HCT116 (cell line): ENCODE results near the gene S100A12. TPM values are rescaled to one million over a fixed set of nuclear protein-coding genes. Genes with fewer than 3 reads are reported as not detected.

Experiments used
- ATAC-seq: fragments of 200-7000 bp; cut with Tn5 transposase; 2 replicates; pipeline ENCODE4 v1.9.1; 2020; ENCODE audit warnings: mild to moderate bottlenecking, moderate library complexity
- BruUV-seq: library from RNA; stranded (reverse); fragments of 400-500 nt; replicated peaks from 2 replicates; lab custom pipeline; 2021; lab: Mats Ljungman, UMichigan
- CTCF ChIA-PET: fragments of 300-600 bp; sonication (Branson Sonifier 250); formaldehyde crosslinking; loops from one replicate; lab custom pipeline; 2021; ENCODE audit warnings: antibody characterized with exemption; lab: Charles Lee
- POLR2A ChIA-PET: fragments of 300-600, 350-600 bp; sonication (Branson Sonifier 250); formaldehyde crosslinking; loops from one replicate; lab custom pipeline; 2021; ENCODE audit warnings: antibody characterized with exemption; lab: Charles Lee
- RAD21 ChIA-PET, 2 experiments: fragments of 300-600 bp; sonication (Branson Sonifier 250); formaldehyde crosslinking; loops; one replicate each; lab custom pipeline; 2023; ENCODE audit warnings: low total read pairs in 2 of 2; ENCODE audit not compliant: uncharacterized antibody in 2 of 2, unreplicated experiment in 2 of 2, low non-redundant PET in 1 of 2; lab: Charles Lee
- DNase-seq: peaks from one replicate; pipeline ENCODE4 v3.0.0-alpha.2; 2010; ENCODE audit warnings: low read depth, low spot score
- H2AFZ ChIP-seq: fragments of 200-600 bp; shearing (Covaris generic), sonication (generic); 2 replicates; pipeline ENCODE4 v1.6.1; 2017; ENCODE audit warnings: low read depth, mixed run types, mixed read lengths, antibody characterized with exemption, low read length; ENCODE audit not compliant: poor library complexity, severe bottlenecking
- H3K27ac ChIP-seq: 2 replicates; pipeline ENCODE4 v1.5.1; 2012; ENCODE audit warnings: low read depth, low read length
- H3K27me3 ChIP-seq: fragments of 200-600 bp; sonication (generic); 2 replicates; pipeline ENCODE4 v1.6.1; 2016; ENCODE audit warnings: mixed run types, low read length, mixed read lengths; ENCODE audit not compliant: insufficient read depth
- H3K36me3 ChIP-seq, 2 experiments: fragments of 200-500 bp in 1 of 2; fragments of 200-600 bp in 1 of 2; sonication (Bioruptor generic) in 1 of 2; sonication (generic) in 1 of 2; 2 replicates each; pipeline versions ENCODE4 v1.5.1 to v1.6.1; 2014 to 2016; ENCODE audit warnings: low read length in 2 of 2, inconsistent platforms in 1 of 2, mixed read lengths in 1 of 2, mixed run types in 1 of 2; ENCODE audit not compliant: insufficient read depth in 2 of 2, control insufficient read depth in 1 of 2
- H3K4me1 ChIP-seq, 2 experiments: fragments of 200-600 bp in 1 of 2; sonication (generic) in 1 of 2; 2 replicates each; pipeline versions ENCODE4 v1.5.1 to v1.6.1; 2012 to 2017; ENCODE audit warnings: low read length in 2 of 2, inconsistent platforms in 1 of 2, mild to moderate bottlenecking in 1 of 2, mixed read lengths in 1 of 2, mixed run types in 1 of 2, moderate library complexity in 1 of 2; ENCODE audit not compliant: insufficient read depth in 2 of 2, control insufficient read depth in 1 of 2
- H3K4me2 ChIP-seq: fragments of 200-600 bp; sonication (generic); 2 replicates; pipeline ENCODE4 v1.6.1; 2017; ENCODE audit warnings: mixed run types, low read length, mixed read lengths
- H3K4me3 ChIP-seq, 2 experiments: fragments of 200-600 bp in 1 of 2; sonication (generic) in 1 of 2; replicated peaks in 1 of 2; 2 replicates each; pipeline ENCODE4 v1.5.1; 2011 to 2016; ENCODE audit warnings: low read length in 2 of 2, control low read depth in 1 of 2, low read depth in 1 of 2, mild to moderate bottlenecking in 1 of 2, mixed read lengths in 1 of 2, mixed run types in 1 of 2
- H3K79me2 ChIP-seq: fragments of 200-600 bp; sonication (generic); 2 replicates; pipeline ENCODE4 v1.6.1; 2017; ENCODE audit warnings: mild to moderate bottlenecking, mixed run types, low read length, moderate library complexity, mixed read lengths; ENCODE audit not compliant: insufficient read depth
- H3K9ac ChIP-seq: fragments of 200-600 bp; sonication (generic); 2 replicates; pipeline ENCODE4 v1.6.1; 2016; ENCODE audit warnings: low read length, mixed read lengths
- H3K9me2 ChIP-seq: fragments of 200-600 bp; sonication (generic), shearing (Covaris generic); 2 replicates; pipeline ENCODE4 v1.6.1; 2017; ENCODE audit warnings: mixed run types, mild to moderate bottlenecking, moderate library complexity; ENCODE audit not compliant: insufficient read depth
- H3K9me3 ChIP-seq, 2 experiments: fragments of 200-500 bp in 1 of 2; fragments of 200-600 bp in 1 of 2; sonication (Bioruptor generic) in 1 of 2; sonication (generic) in 1 of 2; 2 replicates each; pipeline ENCODE4 v1.6.1; 2014 to 2017; ENCODE audit warnings: low read length in 2 of 2, mixed read lengths in 2 of 2, inconsistent platforms in 1 of 2, low read depth in 1 of 2, mild to moderate bottlenecking in 1 of 2, mixed run types in 1 of 2, moderate library complexity in 1 of 2; ENCODE audit not compliant: control insufficient read depth in 1 of 2, insufficient read depth in 1 of 2
- H4K20me1 ChIP-seq: fragments of 200-600 bp; sonication (generic), shearing (Covaris generic); 2 replicates; pipeline ENCODE4 v1.6.1; 2017; ENCODE audit warnings: mixed run types, mild to moderate bottlenecking, moderate library complexity; ENCODE audit not compliant: insufficient read depth
- CEBPB ChIP-seq: IDR thresholded peaks from 2 replicates; pipeline ENCODE4 v1.6.1; 2012; ENCODE audit warnings: low read depth
- EGR1 ChIP-seq: IDR thresholded peaks from 2 replicates; pipeline ENCODE4 v1.6.1; 2012; ENCODE audit warnings: low read depth
- JUND ChIP-seq: IDR thresholded peaks from 2 replicates; pipeline ENCODE4 v1.6.1; 2012
- POLR2A ChIP-seq: IDR thresholded peaks from 2 replicates; pipeline ENCODE4 v1.7.0; 2011; ENCODE audit warnings: borderline replicate concordance; ENCODE audit not compliant: insufficient read depth, insufficient read length; ENCODE audit errors: extremely low read depth
- RAD21 ChIP-seq: IDR thresholded peaks from 2 replicates; pipeline ENCODE4 v1.6.1; 2012; ENCODE audit warnings: low read depth, mild to moderate bottlenecking
- REST ChIP-seq: IDR thresholded peaks from 2 replicates; pipeline ENCODE4 v1.6.1; 2012; ENCODE audit warnings: low read depth
- SP1 ChIP-seq: IDR thresholded peaks from 2 replicates; pipeline ENCODE4 v1.6.1; 2012; ENCODE audit warnings: low read depth
- SRF ChIP-seq: IDR thresholded peaks from 2 replicates; pipeline ENCODE4 v1.6.1; 2012; ENCODE audit warnings: low read depth
- TCF7L2 ChIP-seq: IDR thresholded peaks from 2 replicates; pipeline ENCODE4 v1.7.0; 2011; ENCODE audit warnings: borderline replicate concordance, inconsistent platforms; ENCODE audit not compliant: insufficient read depth, insufficient read length; ENCODE audit errors: extremely low read depth
- intact Hi-C: fragments of 100-400 bp; cut with micrococcal nuclease; formaldehyde crosslinking; loops from 2 replicates; pipeline ENCODE4 v1.10.0; 2022
- total RNA-seq: library from RNA; stranded (reverse); gene quantifications from one replicate; pipeline ENCODE4 v1.2.1, GENCODE V29; 2021; ENCODE audit not compliant: unreplicated experiment
- TF ChIP-seq, protein P1 (sequence below): IDR thresholded peaks from 2 replicates; pipeline ENCODE4 v1.6.1; 2012
- TF ChIP-seq, protein P2 (sequence below): IDR thresholded peaks from 2 replicates; pipeline ENCODE4 v1.6.1; 2011; ENCODE audit warnings: mild to moderate bottlenecking, low read length, moderate library complexity; ENCODE audit not compliant: insufficient replicate concordance; ENCODE audit errors: extremely low read depth

Gene S100A12
- total RNA-seq, 1 experiment from 2014 or later = not detected

- Histone ChIP-seq H3K4me2 (no peak overlapping the region), H3K4me3 (no peak overlapping the region), H3K27ac (no peak overlapping the region), H4K20me1 (no peaks in the 10 kb centered on the region), H3K27me3 (peaks cover 30% of the 10 kb centered on the region), H3K9me3 (no peaks in the 10 kb centered on the region), H3K9ac (no peak overlapping the region), H3K36me3 (no peaks in the 10 kb centered on the region), H3K9me2 (no peaks in the 10 kb centered on the region), H2AFZ (no peak overlapping the region), H3K4me1 (no peaks in the 10 kb centered on the region)
- DNase-seq (no peak), ATAC-seq (no peak)
- CTCF ChIA-PET = no interaction called here
- RAD21 ChIA-PET = no interaction called here
- intact Hi-C loops = no loop called here
- TF ChIP-seq RAD21 (no peak), CEBPB (no peak), SRF (no peak), EGR1 (no peak), TCF7L2 (no peak), SP1 (no peak), POLR2A (no peak), JUND (no peak), REST (no peak)
- TF ChIP-seq, protein P1, sequence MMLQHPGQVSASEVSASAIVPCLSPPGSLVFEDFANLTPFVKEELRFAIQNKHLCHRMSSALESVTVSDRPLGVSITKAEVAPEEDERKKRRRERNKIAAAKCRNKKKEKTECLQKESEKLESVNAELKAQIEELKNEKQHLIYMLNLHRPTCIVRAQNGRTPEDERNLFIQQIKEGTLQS = no peak
- TF ChIP-seq, protein P2, sequence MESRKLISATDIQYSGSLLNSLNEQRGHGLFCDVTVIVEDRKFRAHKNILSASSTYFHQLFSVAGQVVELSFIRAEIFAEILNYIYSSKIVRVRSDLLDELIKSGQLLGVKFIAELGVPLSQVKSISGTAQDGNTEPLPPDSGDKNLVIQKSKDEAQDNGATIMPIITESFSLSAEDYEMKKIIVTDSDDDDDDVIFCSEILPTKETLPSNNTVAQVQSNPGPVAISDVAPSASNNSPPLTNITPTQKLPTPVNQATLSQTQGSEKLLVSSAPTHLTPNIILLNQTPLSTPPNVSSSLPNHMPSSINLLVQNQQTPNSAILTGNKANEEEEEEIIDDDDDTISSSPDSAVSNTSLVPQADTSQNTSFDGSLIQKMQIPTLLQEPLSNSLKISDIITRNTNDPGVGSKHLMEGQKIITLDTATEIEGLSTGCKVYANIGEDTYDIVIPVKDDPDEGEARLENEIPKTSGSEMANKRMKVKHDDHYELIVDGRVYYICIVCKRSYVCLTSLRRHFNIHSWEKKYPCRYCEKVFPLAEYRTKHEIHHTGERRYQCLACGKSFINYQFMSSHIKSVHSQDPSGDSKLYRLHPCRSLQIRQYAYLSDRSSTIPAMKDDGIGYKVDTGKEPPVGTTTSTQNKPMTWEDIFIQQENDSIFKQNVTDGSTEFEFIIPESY = no peak
- TF ChIP-seq, all 23 proteins: peak for 0
- H3K79me2 ChIP-seq = no peaks in the 10 kb centered on the region
- POLR2A ChIA-PET = no interaction called here
- BruUV-seq = no TSS peak
Observed at GRCh38 chr1:153372571-153372970, 2.9 kb downstream of the S100A12 start.
